Heart left ventricle (tissue), 16 donors: ENCODE results near the gene TTPAL. TPM values are rescaled to one million over a fixed set of nuclear protein-coding genes. Genes with fewer than 3 reads are reported as not detected.
A peak's percentile ranks its signal among the peaks of the same experiment; 100 is the strongest.

Experiments used
- ATAC-seq, 4 donors: fragments of 200-7000 bp; cut with Tn5 transposase; one replicate each; pipeline ENCODE4 v1.9.1; 2020 to 2022; ENCODE audit warnings: moderate library complexity in 4 of 4, mild to moderate bottlenecking in 3 of 4, moderate number of reproducible peaks in 1 of 4
- DNase-seq, 5 donors: peaks; one replicate each; pipeline ENCODE4 v3.0.0-alpha.2; 2020
- H3K27ac ChIP-seq, 12 donors: fragments of 200-600 bp; sonication (generic) in 4 of 12; one replicate each; pipeline versions ENCODE4 v1.5.0 to v1.8.0; 2016 to 2022; ENCODE audit warnings: mild to moderate bottlenecking in 2 of 12
- H3K27me3 ChIP-seq, 9 donors: fragments of 200-600 bp; sonication (generic) in 2 of 9; one replicate each; pipeline versions ENCODE4 v1.5.1 to v1.8.0; 2016 to 2022; ENCODE audit warnings: mild to moderate bottlenecking in 3 of 9
- H3K36me3 ChIP-seq, 9 donors: fragments of 200-600 bp; sonication (generic) in 2 of 9; one replicate each; pipeline versions ENCODE4 v1.5.0 to v1.8.0; 2018 to 2022; ENCODE audit warnings: mild to moderate bottlenecking in 2 of 9
- H3K4me1 ChIP-seq, 12 donors: fragments of 200-600 bp; sonication (generic) in 4 of 12; one replicate each; pipeline versions ENCODE4 v1.5.0 to v1.8.0; 2016 to 2022; ENCODE audit warnings: mild to moderate bottlenecking in 3 of 12
- H3K4me3 ChIP-seq, 12 donors: fragments of 200-600 bp; sonication (generic) in 4 of 12; one replicate each; pipeline versions ENCODE4 v1.5.0 to v1.8.0; 2017 to 2022; ENCODE audit warnings: mild to moderate bottlenecking in 9 of 12, moderate library complexity in 4 of 12
- H3K9me3 ChIP-seq, 12 donors: fragments of 200-600 bp; sonication (generic) in 4 of 12; one replicate each; pipeline versions ENCODE4 v1.5.0 to v1.8.0; 2016 to 2022; ENCODE audit warnings: mild to moderate bottlenecking in 1 of 12
- POLR2A ChIP-seq, 2 donors: fragments of 450-650 bp; IDR thresholded peaks; one replicate each; pipeline ENCODE4 v1.6.1; 2017; ENCODE audit warnings: antibody characterized with exemption in 2 of 2, mild to moderate bottlenecking in 2 of 2, moderate library complexity in 2 of 2
- WGBS, 4 donors: extraction: QIAGEN DNeasy Blood & Tissue Kit in 2 of 4; methylation state at CpG; one replicate each; pipeline versions ENCODE4 v1.1.5 to v1.1.7; 2013 to 2018; 5-methylcytosine and 5-hydroxymethylcytosine counted together
- intact Hi-C, 10 donors: fragments of 100-400 bp; cut with DNase I; formaldehyde crosslinking; loops; one replicate each; pipeline versions ENCODE4 v1.11.1 to v1.14.2; 2022
- long read RNA-seq, 3 donors: library from polyadenylated mRNA; unstranded; transcript quantifications; one replicate each; pipeline ENCODE4 v2.0.0, GENCODE V29; 2020 to 2021
- polyA plus RNA-seq, 2 donors: library from polyadenylated mRNA; stranded (reverse); fragments of 200-250 nt; gene quantifications; one replicate each; pipeline ENCODE4 v1.2.3, GENCODE V29; 2013
- total RNA-seq, 9 donors: library from RNA; depleted of rRNA in 2 of 9; stranded (reverse); fragments of >200 nt in 2 of 9; fragmentation: NEBNext Ultra II Directional in 3 of 9; extraction: Animal tissue kit (Norgen Biotek cat#: 25700) in 3 of 9; gene quantifications; one replicate each; pipeline versions ENCODE4 v1.1.0 to v1.2.4, GENCODE V29; 2016 to 2023
- TF ChIP-seq, protein P1 (sequence below), 12 donors: fragments of 200-600 bp; sonication (generic) in 4 of 12; IDR thresholded peaks; one replicate each; pipeline versions ENCODE4 v1.5.0 to v1.8.0; 2018 to 2022; ENCODE audit warnings: antibody characterized with exemption in 12 of 12, mild to moderate bottlenecking in 5 of 12
- donor health status: ischemic (EF 13 %, LVEDD 7.1; RV severe dilation, severe dysfunction).
- donor health status: healthy with polysubstance abuse.
- donor health status: DM: no; HTN: yes; CAD: no.
- donor health status: DM: no; HTN: no; CAD: no.
- donor health status: ischemic (EF 25% LVEDD 6.9; RV normal size, moderate dysfunction).
- donor health status: ischemic (EF 25% LVEDD 5.7; RV mildly dilated, moderate dysfunction).
- donor health status: healthy.
- donor health status: DM: yes; HTN: yes; CAD: no.
- donor health status: ischemic (EF 35%, LVEDD 5.7; RV mildly dilated, moderate dysfunction).
- donor health status: nonischemic (EF 11% LVEDD 7.7; RV severe dilation, severe dysfunction).
- donor health status: DM: yes; HTN: yes; CAD: no.
- donor health status: PGD.
- donor health status: ischemic (EF 29% LVEDD 5.4; RV normal size, mild dysfunction).
- donor health status: nonischemic (EF 23%, LVEDD 6.1; RV moderate dilation, normal function).

Gene TTPAL, protein sequence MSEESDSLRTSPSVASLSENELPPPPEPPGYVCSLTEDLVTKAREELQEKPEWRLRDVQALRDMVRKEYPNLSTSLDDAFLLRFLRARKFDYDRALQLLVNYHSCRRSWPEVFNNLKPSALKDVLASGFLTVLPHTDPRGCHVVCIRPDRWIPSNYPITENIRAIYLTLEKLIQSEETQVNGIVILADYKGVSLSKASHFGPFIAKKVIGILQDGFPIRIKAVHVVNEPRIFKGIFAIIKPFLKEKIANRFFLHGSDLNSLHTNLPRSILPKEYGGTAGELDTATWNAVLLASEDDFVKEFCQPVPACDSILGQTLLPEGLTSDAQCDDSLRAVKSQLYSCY
- 1 to 10 TPM; 2.8 to 6.0 (median 4.2) TPM for total RNA-seq
- polyA plus RNA-seq = 1 to 10 TPM; 1.9 to 4.2 TPM
- long read RNA-seq, donor 1, partial matches to known transcripts = 0 of 4 reads
- long read RNA-seq, donor 1, other reads (novel, unspliced or antisense) = 4 of 4 reads
- long read RNA-seq, donor 2, full-length matches to known transcripts = 4 of 7 reads
- long read RNA-seq, donor 2, partial matches to known transcripts = 1 of 7 reads
- long read RNA-seq, donor 2, other reads (novel, unspliced or antisense) = 2 of 7 reads
- long read RNA-seq, donor 3, full-length matches to known transcripts = 1 of 4 reads
- long read RNA-seq, donor 3, partial matches to known transcripts = 0 of 4 reads
- long read RNA-seq, donor 3, other reads (novel, unspliced or antisense) = 3 of 4 reads

DNA sequence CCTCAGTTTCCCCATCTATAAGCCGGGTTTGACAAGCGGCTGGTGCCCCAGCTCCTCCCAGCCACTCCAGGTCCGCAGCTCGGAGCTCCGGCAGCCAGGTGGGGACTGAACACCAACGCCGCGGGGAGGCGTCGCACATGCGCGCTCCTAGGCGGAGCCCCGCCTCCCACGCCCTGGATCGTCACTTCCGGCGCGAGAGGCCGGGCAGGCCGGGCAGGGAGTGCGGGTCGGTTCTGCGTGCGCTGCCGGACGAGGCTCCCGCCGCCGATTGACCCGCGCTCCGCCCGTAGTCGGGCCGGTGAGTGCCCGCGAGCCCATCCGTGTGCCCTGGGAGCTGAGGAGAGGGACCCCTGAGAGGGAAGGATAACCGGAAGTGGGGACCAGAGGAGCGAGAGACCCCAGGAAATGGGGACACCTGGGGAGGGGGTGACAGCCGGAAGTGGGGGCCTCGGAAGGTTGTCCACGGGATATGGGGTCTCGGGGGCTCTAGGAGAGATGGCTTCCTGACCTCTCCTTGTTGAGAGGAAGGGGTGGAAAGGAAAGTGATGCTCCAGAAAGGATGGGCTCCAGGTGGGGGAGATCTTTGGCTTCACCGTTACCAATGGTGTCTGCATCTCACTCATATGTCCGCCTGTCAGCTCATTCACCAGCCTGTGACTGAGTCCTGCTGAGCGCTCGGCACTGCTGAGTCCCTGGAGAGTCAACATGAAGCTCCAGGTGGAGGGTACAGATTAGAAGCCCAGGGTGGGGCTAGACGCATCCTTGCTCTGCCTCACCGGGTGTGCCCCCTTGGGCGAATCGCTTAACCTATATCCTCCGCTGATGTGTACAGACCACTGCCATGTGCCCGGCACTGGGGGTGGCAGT is at the start of gene TTPAL:
Gene TTPAL, plus strand, starts transcription at position 181 of the 867 bp plus-strand sequence. CDS start 4,126 bp downstream, outside the sequence.
- Histone ChIP-seq H3K4me1 (peaks cover 0 to 20% (median 11%) of the 10 kb centered on the region in 12 donors), H3K27ac (peak within 1 kb of the TSS; percentile 58 to 97 (median 90)), H3K27me3 (no peaks in the 10 kb centered on the region), H3K9me3 (no peaks in the 10 kb centered on the region), H3K36me3 (peaks cover 0 to 15% (median 11%) of the 10 kb centered on the region in 9 donors), H3K4me3 (peak within 1 kb of the TSS; percentile 60 to 90 (median 76))
- peak; percentile 88 to 98 for TF ChIP-seq POLR2A (IDR thresholded peaks at IDR 0.05)
- TF ChIP-seq, protein P1, sequence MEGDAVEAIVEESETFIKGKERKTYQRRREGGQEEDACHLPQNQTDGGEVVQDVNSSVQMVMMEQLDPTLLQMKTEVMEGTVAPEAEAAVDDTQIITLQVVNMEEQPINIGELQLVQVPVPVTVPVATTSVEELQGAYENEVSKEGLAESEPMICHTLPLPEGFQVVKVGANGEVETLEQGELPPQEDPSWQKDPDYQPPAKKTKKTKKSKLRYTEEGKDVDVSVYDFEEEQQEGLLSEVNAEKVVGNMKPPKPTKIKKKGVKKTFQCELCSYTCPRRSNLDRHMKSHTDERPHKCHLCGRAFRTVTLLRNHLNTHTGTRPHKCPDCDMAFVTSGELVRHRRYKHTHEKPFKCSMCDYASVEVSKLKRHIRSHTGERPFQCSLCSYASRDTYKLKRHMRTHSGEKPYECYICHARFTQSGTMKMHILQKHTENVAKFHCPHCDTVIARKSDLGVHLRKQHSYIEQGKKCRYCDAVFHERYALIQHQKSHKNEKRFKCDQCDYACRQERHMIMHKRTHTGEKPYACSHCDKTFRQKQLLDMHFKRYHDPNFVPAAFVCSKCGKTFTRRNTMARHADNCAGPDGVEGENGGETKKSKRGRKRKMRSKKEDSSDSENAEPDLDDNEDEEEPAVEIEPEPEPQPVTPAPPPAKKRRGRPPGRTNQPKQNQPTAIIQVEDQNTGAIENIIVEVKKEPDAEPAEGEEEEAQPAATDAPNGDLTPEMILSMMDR (IDR thresholded peaks at IDR 0.05) = peak in 10 of 12 donors; percentile 17 to 62 (median 40)
- WGBS, 4 donors = 3 to 16% (median 5%) methylated on average over 18 to 55 of the region's 55 CpGs
- peak; percentile 93 to 98 (median 98) for ATAC-seq
- intact Hi-C loops = loop anchor here in 6 of 10 donors (5.0 to 10.0 kb wide), 5 partner anchors 46 to 141 kb away; partner anchors contain the start of gene SERINC3 (in 2 of the 6)
- peak; percentile 88 to 94 (median 91) for DNase-seq

DNA sequence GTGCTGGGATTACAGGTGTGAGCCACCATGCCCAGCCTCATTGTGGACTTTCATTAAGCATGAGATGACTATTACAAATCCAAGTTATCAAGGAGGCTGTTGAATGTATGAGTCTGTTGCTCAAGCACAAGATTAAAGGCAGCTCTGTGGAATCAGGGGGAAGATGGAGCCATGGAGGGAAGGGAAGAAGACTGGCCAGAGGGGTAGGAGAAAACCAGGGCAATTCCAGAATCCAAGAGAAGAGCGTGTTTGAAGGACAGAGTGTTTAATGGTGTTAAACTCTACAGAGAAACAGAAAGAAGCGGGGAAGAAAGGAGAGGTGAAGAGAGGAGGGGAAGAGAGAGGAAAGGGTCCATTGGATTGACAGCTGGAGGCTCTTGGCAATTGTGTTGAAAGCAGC is 49.8 kb upstream of the TTPAL start:
- Histone ChIP-seq H3K9me3 (no peaks in the 10 kb centered on the region), H3K27ac (no peak overlapping the region), H3K4me1 (no peaks in the 10 kb centered on the region), H3K4me3 (no peak overlapping the region), H3K36me3 (no peaks in the 10 kb centered on the region), H3K27me3 (peaks cover 0 to 17% (median 4%) of the 10 kb centered on the region in 9 donors)
- 76 to 87% (median 82%) methylated on average over 2 of the region's 2 CpGs for WGBS, 4 donors
- intact Hi-C loops = loop anchor here in 1 of 10 donors (1.0 kb wide), 1 partner anchor 15 kb away; no protein-coding TSS in a partner anchor
- no peak for TF ChIP-seq POLR2A (IDR thresholded peaks at IDR 0.05)
- TF ChIP-seq, protein P1 (IDR thresholded peaks at IDR 0.05) = no peak
- ATAC-seq (no peak), DNase-seq (no peak)

DNA sequence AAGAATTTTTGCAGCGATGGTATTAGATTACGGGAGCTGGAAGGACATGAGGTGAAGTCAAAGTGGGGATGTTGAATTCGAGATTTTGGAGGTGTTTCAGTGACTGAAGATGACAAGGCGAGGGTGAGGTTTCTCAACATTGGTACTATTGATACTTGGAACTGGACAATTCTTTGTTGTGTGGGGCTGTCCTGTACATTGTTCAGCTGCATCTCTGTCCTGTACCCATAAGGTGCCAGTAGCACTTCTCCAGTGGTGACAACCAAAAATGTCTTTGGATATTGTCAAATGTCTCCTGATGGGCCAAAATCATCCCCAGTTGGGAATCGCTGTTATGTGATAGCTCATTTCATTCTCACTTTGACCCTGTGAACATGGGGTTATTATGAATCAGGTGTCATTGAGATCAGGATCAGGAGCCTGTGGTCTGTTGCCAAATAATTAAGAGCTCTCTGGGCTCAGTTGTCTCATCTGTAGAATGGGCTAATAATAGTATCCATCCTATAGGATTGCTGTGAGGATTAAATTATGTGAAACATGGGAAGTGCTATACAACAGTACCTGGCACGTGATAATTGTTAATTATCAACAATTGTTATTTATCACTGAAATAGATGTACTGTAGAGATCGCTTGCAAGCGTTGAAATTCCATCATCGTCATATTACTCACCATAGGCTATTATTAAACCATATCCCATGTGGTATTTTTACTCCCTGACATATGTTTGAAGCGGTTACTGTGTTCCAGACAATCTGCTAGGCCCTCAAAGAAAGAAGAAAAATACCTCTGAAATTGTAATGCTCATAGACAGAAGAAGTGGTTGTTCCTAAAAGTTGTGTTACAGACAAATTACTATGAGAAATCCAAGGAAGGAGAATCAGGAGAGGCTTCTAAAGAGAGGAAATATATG is 48.5 kb upstream of the TTPAL start:
- Histone ChIP-seq H3K9me3 (no peaks in the 10 kb centered on the region), H3K27ac (no peak overlapping the region), H3K27me3 (peaks cover 0 to 21% (median 4%) of the 10 kb centered on the region in 9 donors), H3K4me3 (no peak overlapping the region), H3K4me1 (no peaks in the 10 kb centered on the region), H3K36me3 (no peaks in the 10 kb centered on the region)
- DNase-seq (no peak), ATAC-seq (no peak)
- TF ChIP-seq, protein P1 (IDR thresholded peaks at IDR 0.05) = no peak
- no peak for TF ChIP-seq POLR2A (IDR thresholded peaks at IDR 0.05)
- 72 to 79% (median 74%) methylated on average over 10 of the region's 10 CpGs for WGBS, 4 donors
- intact Hi-C loops = no loop called here
